Measurements from ENCODE around the gene C6orf47. TPM values are rescaled to one million over a fixed set of nuclear protein-coding genes. Genes with fewer than 3 reads are reported as not detected.

Gene C6orf47
- total and polyA plus RNA-seq, 10 of the 15 experiments (the other 5 are each of a cell fraction or from before 2014, with no cell fraction given) = 0.16 to 20.4 (median 17.3) TPM; not detected in 1

- TF ChIP-seq E2F8 (IDR thresholded peaks at IDR 0.05; ENCODE audit: low read depth, partially characterized antibody) = peak; percentile 82
- TF ChIP-seq NR2C2 (IDR thresholded peaks at IDR 0.05; ENCODE audit: borderline replicate concordance, control insufficient read depth, insufficient read length, low read depth) = no peak
- peak; percentile 93 for TF ChIP-seq MYB (IDR thresholded peaks at IDR 0.05; ENCODE audit: borderline replicate concordance, low read depth, low read length)
- TF ChIP-seq ATF3 (IDR thresholded peaks at IDR 0.05; ENCODE audit: borderline replicate concordance, extremely low read depth, low read depth, low read length) = no peak
- TF ChIP-seq SP1 (IDR thresholded peaks at IDR 0.05; ENCODE audit: low read depth, low read length) = peak; percentile 81
- TF ChIP-seq SMAD1 (IDR thresholded peaks at IDR 0.05; ENCODE audit: low read depth, partially characterized antibody) = peak; percentile 96
- no peak for TF ChIP-seq E4F1 (IDR thresholded peaks at IDR 0.05; ENCODE audit: borderline replicate concordance, partially characterized antibody)
- TF ChIP-seq KLF5 (IDR thresholded peaks at IDR 0.05; ENCODE audit: partially characterized antibody) = peak; percentile 88
- no peak; the same call in 1 of the 2 replicates for TF ChIP-seq SMARCA5 (IDR thresholded peaks at IDR 0.05)
- TF ChIP-seq NFIC (IDR thresholded peaks at IDR 0.05; ENCODE audit: low read depth, low read length) = no peak
- peak; percentile 18; the same call in 1 of the 2 replicates for TF ChIP-seq DPF2 (IDR thresholded peaks at IDR 0.05)
- peak; percentile 97 for TF ChIP-seq HDGF (IDR thresholded peaks at IDR 0.05)
- no peak for TF ChIP-seq BCLAF1 (IDR thresholded peaks at IDR 0.05)
- peak; percentile 65; the same call in 1 of the 2 replicates for TF ChIP-seq NKRF (conservative IDR thresholded peaks at IDR 0.05)
- TF ChIP-seq ZNF622 (IDR thresholded peaks at IDR 0.05) = no peak
Measured at GRCh38 chr6:31619805-31620585, 40.6 kb downstream of the C6orf47 start (continued).
